ENCODE data around the gene EOMES.

GRCh38 chr3:27679691-27680090 lies 42.4 kb downstream of the EOMES start:
- TF ChIP-seq EZH2 (IDR thresholded peaks at IDR 0.05; ENCODE audit: low read length, missing control alignments), result no peak
- no peak for TF ChIP-seq CTCF (conservative IDR thresholded peaks at IDR 0.05 in 1 of 2, IDR thresholded peaks at IDR 0.05 in 1 of 2; ENCODE audit: low read depth in 1 of 2, low read length in 2 of 2)

Data from fibroblast of lung (primary cell).